Coronary artery (tissue), 2 donors: ENCODE results near the gene POLR1A.

Source experiments
- DNase-seq: peaks from one replicate; pipeline ENCODE4 v3.0.0-alpha.2; 2017; ENCODE audit warnings: low spot score
- H3K27ac ChIP-seq, 2 donors: fragments of 200-600 bp; sonication (generic); one replicate each; pipeline ENCODE4 v1.5.1; 2016 to 2019
- H3K4me3 ChIP-seq: fragments of 200-600 bp; sonication (generic); 2 replicates; pipeline ENCODE4 v1.5.1; 2016; ENCODE audit warnings: mild to moderate bottlenecking, moderate library complexity
- CTCF ChIP-seq: fragments of 200-600 bp; sonication (generic); IDR thresholded peaks from one replicate; pipeline ENCODE4 v1.5.1; 2019; ENCODE audit warnings: antibody characterized with exemption

Gene POLR1A

GRCh38 chr2:86044614-86045013 lies 61.1 kb downstream of the POLR1A start:
- no peak overlapping the region for H3K4me3 ChIP-seq
- H3K27ac ChIP-seq: no peak overlapping the region
- TF ChIP-seq CTCF: no peak
- DNase-seq: no peak

- no peak overlapping the region for H3K4me3 ChIP-seq
- DNase-seq: no peak
- TF ChIP-seq CTCF: no peak
- H3K27ac ChIP-seq: no peak overlapping the region
Measured at GRCh38 chr2:86044045-86044444, 61.6 kb downstream of the POLR1A start.

GRCh38 chr2:86042256-86043168 lies 63.2 kb downstream of the POLR1A start:
- no peak for DNase-seq
- TF ChIP-seq CTCF: no peak
- no peak overlapping the region for H3K27ac ChIP-seq
- no peak overlapping the region for H3K4me3 ChIP-seq

GRCh38 chr2:86039963-86040655 lies 65.6 kb downstream of the POLR1A start:
- no peak overlapping the region for H3K4me3 ChIP-seq
- no peak for TF ChIP-seq CTCF
- no peak for DNase-seq
- H3K27ac ChIP-seq: no peak overlapping the region

- DNase-seq: no peak
- Histone ChIP-seq H3K4me3 (no peak overlapping the region), H3K27ac (peak overlapping the region in 1 of 2 donors; percentile 92)
- TF ChIP-seq CTCF: no peak
Measured at GRCh38 chr2:86039178-86039962, 66.3 kb downstream of the POLR1A start.

GRCh38 chr2:86038291-86039081 lies 67.2 kb downstream of the POLR1A start:
- H3K27ac ChIP-seq: peak overlapping the region; percentile 78 to 92
- DNase-seq: no peak
- no peak overlapping the region for H3K4me3 ChIP-seq
- TF ChIP-seq CTCF: no peak
